ENCODE measurements around the gene NKAIN4. TPM values are rescaled to one million over a fixed set of nuclear protein-coding genes. Genes with fewer than 3 reads are reported as not detected.

The NKAIN4 gene
- total and polyA plus RNA-seq, 7 donors, result not detected

- no peak overlapping the region for H3K27ac ChIP-seq
- no peaks in the 10 kb centered on the region for H3K9me3 ChIP-seq
- TF ChIP-seq CTCF (IDR thresholded peaks at IDR 0.05), result no peak
- intact Hi-C loops (cut with DNase I), result loop anchor here in 1 of 2 donors (5.0 kb wide), 1 partner anchor 62 kb away; no protein-coding TSS in a partner anchor
- peaks cover 6 to 93% of the 10 kb centered on the region in 2 donors for H3K36me3 ChIP-seq (ENCODE audit: insufficient read depth in 1 of 2, low read depth in 1 of 2)
- H3K4me3 ChIP-seq, result no peak overlapping the region
- 66 to 81% (median 73%) methylated on average over 8 to 14 of the region's 14 CpGs for WGBS, 3 donors
- H3K4me1 ChIP-seq, result no peaks in the 10 kb centered on the region
- ATAC-seq (no peak), DNase-seq (no peak)
- H3K27me3 ChIP-seq (ENCODE audit: insufficient read depth in 3 of 3, low read length in 2 of 3), result no peaks in the 10 kb centered on the region
Observed at GRCh38 chr20:63284083-63284440, 29.8 kb upstream of the NKAIN4 start.

GRCh38 chr20:63283397-63284082 lies 29.3 kb upstream of the NKAIN4 start:
- H3K36me3 ChIP-seq (ENCODE audit: insufficient read depth in 1 of 2, low read depth in 1 of 2), result peaks cover 4 to 94% of the 10 kb centered on the region in 2 donors
- no peak overlapping the region for H3K27ac ChIP-seq
- peak in 1 of 2 donors; percentile 11 for DNase-seq
- TF ChIP-seq CTCF (IDR thresholded peaks at IDR 0.05), result no peak
- intact Hi-C loops (cut with DNase I), result loop anchor here in 1 of 2 donors (5.0 kb wide), 1 partner anchor 61 kb away; no protein-coding TSS in a partner anchor
- no peaks in the 10 kb centered on the region for H3K27me3 ChIP-seq (ENCODE audit: insufficient read depth in 3 of 3, low read length in 2 of 3)
- H3K4me3 ChIP-seq, result no peak overlapping the region
- no peak for ATAC-seq
- no peaks in the 10 kb centered on the region for H3K9me3 ChIP-seq
- H3K4me1 ChIP-seq, result no peaks in the 10 kb centered on the region
- 90 to 95% (median 90%) methylated on average over 33 of the region's 33 CpGs for WGBS, 3 donors

- ATAC-seq, result no peak
- Histone ChIP-seq H3K9me3 (no peaks in the 10 kb centered on the region), H3K27ac (no peak overlapping the region), H3K4me1 (no peaks in the 10 kb centered on the region), H3K27me3 (ENCODE audit: insufficient read depth in 3 of 3, low read length in 2 of 3) (no peaks in the 10 kb centered on the region), H3K4me3 (no peak overlapping the region), H3K36me3 (ENCODE audit: insufficient read depth in 1 of 2, low read depth in 1 of 2) (peaks cover 3 to 94% of the 10 kb centered on the region in 2 donors)
- WGBS, 3 donors, result 90 to 92% (median 90%) methylated on average over 17 of the region's 17 CpGs
- peak in 1 of 2 donors; percentile 10 for DNase-seq
- intact Hi-C loops (cut with DNase I), result loop anchor here in 1 of 2 donors (5.0 kb wide), 1 partner anchor 61 kb away; no protein-coding TSS in a partner anchor
- no peak for TF ChIP-seq CTCF (IDR thresholded peaks at IDR 0.05)
Observed at GRCh38 chr20:63282946-63283345, 28.7 kb upstream of the NKAIN4 start.

GRCh38 chr20:63281742-63282665 lies 27.7 kb upstream of the NKAIN4 start:
- intact Hi-C loops (cut with DNase I), result loop anchor here in 1 of 2 donors (5.0 kb wide), 1 partner anchor 60 kb away; no protein-coding TSS in a partner anchor
- no peak for TF ChIP-seq CTCF (IDR thresholded peaks at IDR 0.05)
- WGBS, 3 donors, result 85 to 89% (median 86%) methylated on average over 37 to 38 of the region's 38 CpGs
- H3K27me3 ChIP-seq (ENCODE audit: insufficient read depth in 3 of 3, low read length in 2 of 3), result no peaks in the 10 kb centered on the region
- H3K9me3 ChIP-seq, result no peaks in the 10 kb centered on the region
- H3K27ac ChIP-seq, result no peak overlapping the region
- H3K36me3 ChIP-seq (ENCODE audit: insufficient read depth in 1 of 2, low read depth in 1 of 2), result peaks cover 5 to 94% of the 10 kb centered on the region in 2 donors
- no peak overlapping the region for H3K4me3 ChIP-seq
- ATAC-seq (no peak), DNase-seq (peak in 1 of 2 donors; percentile 12)
- no peaks in the 10 kb centered on the region for H3K4me1 ChIP-seq
